ENCODE results near the gene HLTF.
A peak's percentile ranks its signal among the peaks of the same experiment; 100 is the strongest.
"Not testable (repeated sequence)": the region's sequence is repeated elsewhere in the genome, so short reads cannot be mapped to it uniquely, and the experiment has no call there.

Gene HLTF, protein sequence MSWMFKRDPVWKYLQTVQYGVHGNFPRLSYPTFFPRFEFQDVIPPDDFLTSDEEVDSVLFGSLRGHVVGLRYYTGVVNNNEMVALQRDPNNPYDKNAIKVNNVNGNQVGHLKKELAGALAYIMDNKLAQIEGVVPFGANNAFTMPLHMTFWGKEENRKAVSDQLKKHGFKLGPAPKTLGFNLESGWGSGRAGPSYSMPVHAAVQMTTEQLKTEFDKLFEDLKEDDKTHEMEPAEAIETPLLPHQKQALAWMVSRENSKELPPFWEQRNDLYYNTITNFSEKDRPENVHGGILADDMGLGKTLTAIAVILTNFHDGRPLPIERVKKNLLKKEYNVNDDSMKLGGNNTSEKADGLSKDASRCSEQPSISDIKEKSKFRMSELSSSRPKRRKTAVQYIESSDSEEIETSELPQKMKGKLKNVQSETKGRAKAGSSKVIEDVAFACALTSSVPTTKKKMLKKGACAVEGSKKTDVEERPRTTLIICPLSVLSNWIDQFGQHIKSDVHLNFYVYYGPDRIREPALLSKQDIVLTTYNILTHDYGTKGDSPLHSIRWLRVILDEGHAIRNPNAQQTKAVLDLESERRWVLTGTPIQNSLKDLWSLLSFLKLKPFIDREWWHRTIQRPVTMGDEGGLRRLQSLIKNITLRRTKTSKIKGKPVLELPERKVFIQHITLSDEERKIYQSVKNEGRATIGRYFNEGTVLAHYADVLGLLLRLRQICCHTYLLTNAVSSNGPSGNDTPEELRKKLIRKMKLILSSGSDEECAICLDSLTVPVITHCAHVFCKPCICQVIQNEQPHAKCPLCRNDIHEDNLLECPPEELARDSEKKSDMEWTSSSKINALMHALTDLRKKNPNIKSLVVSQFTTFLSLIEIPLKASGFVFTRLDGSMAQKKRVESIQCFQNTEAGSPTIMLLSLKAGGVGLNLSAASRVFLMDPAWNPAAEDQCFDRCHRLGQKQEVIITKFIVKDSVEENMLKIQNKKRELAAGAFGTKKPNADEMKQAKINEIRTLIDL

DNA sequence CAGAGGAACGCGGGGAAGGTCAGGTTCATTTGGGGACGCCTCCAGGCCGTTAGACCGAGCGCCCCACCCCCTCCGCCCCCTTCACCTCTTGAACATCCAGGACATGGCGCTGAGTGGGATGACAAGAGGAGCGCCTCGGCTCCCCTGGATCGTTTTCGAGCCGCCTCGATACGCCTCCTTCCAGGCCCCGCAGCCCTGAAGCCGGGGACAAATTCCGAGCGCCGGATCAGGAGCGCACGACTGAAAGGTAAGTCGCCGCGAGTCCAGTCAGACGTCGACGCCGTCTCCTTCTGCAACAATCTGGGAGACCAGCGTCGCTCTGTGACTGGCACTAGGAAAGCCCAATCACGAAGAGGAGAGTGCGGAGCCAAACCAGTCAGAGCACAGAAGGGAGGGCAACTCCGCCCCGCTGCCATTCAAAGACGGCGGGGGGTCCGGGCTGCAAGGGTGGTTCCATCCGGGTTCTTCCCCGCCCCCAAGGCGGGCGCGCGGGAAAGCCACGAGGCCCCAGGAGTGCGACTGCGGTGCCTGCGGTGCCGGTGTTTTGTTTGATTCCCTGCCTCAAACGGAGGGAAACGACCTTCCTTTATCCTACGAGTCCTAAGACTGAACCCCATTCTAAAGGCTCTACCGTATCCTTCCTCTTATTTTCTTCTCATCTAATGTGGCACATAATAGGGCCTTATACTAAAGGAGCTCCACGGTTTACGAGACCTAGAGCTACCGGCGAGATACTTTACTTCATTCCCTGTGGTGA, at the start of gene HLTF:
TSS of gene HLTF (minus strand) at position 302 of the 757 bp plus-strand sequence. CDS start at position 105, 197 bp downstream.
- DNase-seq (ENCODE audit: low read depth), result peak; percentile 95

DNA sequence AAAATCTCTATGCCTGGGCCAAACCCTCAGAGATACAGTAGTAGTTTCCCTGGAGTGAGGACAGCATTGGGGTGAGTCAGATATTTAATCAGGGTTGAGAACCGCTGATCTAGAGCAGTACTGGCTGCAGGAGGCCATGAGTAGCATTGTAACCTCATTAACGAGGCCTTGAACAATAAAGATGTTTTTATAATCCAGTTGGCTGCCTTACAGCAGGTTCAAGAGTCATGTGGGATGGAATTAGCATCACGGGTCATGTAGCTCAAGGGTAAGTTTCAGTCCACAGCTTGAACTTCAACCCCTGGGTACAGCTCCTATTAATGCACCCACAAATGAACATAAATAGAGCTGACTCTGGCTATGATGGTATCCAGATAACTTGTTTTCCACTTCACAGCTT, 48.2 kb upstream of the HLTF start:
- DNase-seq (ENCODE audit: low read depth), result no peak

DNA sequence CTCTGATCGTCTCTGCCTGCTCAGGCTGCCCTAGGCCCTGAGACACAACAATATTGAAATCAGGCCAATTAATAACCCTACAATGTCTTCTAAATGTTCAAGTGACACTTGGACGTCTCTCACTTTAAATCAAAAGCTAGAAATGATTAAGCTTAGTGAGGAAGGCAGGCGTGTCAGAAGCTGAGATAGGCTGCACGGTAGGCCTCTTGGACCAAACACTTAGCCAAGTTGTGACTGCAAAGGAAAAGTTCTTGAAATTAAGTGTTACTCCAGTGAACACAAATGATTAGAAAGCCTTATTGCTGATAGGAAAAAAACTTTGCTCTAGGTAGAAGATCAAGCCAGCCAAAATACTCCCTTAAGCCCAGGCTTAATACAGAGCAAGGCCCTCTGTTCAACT, 45.3 kb upstream of the HLTF start:
- no peak for DNase-seq (ENCODE audit: low read depth)

DNA sequence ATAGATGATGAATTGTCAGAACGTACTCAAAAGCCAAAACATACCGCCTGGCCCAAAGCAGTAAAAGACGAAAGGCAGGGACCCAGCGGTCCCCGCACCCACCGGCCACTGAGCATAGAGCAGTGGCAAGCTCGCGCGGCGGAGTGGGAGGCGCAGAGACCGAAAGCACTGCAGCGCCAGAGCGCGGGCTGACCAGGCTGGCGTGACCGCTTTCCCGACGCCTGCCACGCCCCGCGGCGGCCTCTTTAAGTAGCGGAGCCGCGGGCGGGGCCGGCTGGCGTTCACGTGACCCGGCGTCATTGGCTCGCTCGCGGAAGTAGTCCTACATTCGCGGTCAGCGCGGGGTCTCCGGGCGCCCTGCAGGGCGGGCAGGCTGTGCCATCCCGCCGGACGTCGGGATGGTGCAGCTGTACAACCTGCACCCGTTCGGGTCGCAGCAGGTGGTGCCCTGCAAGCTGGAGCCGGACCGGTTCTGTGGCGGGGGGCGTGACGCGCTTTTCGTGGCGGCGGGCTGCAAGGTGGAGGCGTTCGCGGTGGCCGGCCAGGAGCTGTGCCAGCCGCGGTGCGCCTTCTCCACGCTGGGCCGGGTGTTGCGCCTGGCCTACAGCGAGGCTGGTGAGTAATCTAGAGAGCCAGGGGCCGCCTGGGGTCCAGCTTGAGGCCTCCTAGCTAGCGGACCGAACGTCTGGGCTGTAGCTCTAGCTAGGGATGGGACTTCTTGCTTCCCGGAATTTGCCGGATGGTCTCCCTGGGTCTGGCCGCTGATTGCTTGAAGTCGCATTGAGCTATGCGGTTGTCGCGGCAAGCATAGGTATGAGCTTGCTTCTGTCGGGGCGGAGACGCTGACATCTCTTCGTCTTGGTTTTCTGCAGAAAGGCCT, 43.2 kb upstream of the HLTF start, which contains the start of gene HPS3:
TSS of gene HPS3 (plus strand) at position 313 of the 880 bp plus-strand sequence. CDS start at position 399, 86 bp downstream.
- DNase-seq (ENCODE audit: low read depth), result peak; percentile 58

DNA sequence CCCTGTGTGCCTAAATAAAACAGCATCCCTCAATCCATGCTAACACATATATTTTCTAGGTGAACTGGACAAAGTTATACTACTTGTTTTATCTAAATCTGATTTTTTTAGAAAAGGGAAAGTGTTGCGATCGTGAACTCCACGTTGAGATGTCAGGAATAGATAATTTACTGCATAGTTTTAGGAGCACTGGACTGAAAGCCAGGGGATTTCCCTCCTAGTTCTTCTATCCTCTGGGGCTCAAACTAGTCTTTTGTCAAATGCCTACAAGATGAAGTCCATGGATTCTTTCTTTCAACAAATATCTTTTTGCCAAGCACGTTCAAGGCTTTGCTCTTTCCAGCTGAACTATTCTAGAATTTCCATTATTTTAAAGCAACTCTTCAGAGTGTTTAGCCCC, 42.5 kb upstream of the HLTF start:
- DNase-seq (ENCODE audit: low read depth), result no peak

DNA sequence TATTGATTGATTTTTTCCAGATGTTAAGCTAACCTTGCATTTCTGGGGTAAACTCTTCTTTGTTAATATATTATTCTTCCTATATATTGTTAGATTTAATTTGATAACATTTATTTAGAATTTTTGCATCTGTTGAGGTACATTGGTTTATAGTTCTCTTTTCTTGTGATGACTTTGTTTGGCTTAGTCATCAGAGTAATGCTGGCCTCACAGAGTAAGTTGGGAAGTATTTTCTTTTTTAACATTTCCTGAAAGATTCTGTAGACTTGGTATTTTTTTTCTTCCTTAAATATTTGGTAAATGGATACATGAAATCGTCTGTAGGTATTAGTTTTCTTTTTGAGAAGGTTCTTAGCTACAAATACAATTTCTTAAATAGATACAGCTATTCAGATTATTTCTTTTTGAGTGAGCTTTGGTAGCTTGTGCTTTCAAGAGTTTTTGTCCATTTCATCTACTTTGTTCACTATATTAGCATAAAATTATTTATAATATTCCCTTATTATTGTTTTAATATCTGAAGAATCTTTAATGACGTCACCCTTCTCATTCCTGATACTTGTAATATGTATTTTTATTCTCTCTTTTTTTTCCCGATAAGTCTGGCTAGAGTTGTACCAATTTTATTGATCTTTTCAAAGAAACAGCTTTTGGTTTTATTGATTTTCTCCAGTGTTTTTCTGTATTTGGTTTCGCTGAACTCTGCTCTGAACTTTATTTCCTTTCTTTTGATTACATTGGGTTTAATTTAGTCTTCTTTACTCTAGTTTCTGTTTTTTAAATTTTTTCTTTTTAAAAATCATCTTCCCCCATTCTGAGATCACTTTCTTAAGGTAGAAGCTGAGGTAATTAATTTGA, 36.6 kb upstream of the HLTF start:
- DNase-seq (ENCODE audit: low read depth), result no peak

DNA sequence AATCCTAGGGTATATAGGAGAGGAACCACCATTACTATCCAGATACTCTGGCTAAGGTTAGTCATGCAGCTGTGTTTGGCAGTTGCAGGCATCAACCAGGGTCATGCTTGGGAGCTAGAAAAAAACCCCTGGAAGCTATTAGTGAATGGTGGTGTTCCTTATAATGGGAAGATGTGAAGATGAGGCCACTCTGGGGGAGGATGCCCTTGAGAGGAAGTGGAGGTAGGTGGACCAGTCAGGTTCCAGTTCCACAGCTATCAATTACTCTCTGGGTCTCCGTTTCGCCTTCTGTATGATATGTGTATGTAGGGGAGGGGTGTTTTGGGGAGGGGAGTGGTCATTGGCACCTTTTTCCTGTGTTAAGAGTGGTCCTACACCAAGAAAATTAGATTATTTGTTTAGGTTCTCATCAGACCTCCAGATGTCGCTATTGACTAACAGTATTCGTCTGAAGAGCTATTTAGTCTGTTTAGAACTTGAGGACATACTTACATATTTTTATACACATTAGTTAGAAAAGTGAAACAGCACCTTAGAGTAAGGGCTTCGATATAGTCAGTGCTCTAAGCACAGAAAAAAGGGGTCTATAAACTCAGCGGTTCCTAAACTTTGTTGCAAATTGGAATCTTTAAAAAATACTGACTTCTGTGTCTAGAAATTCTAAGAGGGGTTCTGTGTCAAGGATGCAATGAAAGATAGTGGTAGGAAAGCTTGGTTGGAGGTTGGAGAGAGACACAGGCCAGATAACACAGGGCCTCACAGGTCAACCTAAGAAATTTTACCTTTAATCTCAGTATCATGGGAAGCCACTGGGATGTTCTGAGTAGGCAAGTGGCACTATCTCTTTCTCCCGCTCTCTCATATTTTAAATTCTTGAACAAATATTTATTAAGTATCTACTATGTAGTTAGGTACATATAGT, 34.0 kb upstream of the HLTF start:
- peak; percentile 55 for DNase-seq (ENCODE audit: low read depth)

DNA sequence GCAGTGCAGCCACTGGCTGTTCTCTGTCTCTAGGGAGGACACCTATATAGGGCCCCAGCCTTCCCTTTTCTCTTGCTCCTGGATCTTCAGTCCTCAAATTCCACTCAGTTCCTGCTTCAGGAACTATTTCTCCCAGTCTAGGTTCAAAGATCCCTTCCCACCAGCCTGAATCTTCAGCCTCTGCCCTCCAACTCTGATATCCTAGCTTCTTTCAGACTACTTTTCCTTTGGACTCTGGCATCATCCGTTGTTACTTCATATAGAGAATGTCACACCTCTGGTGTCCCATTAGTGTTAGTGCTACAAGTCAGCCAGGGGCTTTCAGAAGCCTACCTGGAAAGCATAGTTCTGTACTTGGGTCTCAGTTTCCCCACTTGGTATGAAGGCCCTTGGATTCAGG, 33.1 kb upstream of the HLTF start:
- no peak for DNase-seq (ENCODE audit: low read depth)

DNA sequence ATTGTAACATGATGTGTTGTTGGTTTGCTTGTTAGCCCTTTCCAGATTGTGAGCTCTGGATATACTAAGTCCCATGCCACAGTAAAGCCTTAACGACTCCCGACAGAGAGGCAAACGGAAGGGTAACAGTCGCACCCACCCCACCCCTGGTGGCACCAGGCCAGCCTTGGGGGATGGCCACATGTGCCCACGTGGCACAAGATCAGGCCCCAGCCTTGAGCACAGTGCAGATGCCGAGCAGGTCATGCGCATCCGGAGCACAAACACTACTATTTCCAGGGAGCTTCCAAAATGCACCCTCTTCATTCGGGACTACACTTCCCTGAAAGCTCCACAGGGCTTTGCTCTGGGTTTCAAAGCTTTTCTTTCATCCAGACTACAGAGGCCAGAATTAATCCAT, 32.4 kb upstream of the HLTF start:
- no peak for DNase-seq (ENCODE audit: low read depth)

DNA sequence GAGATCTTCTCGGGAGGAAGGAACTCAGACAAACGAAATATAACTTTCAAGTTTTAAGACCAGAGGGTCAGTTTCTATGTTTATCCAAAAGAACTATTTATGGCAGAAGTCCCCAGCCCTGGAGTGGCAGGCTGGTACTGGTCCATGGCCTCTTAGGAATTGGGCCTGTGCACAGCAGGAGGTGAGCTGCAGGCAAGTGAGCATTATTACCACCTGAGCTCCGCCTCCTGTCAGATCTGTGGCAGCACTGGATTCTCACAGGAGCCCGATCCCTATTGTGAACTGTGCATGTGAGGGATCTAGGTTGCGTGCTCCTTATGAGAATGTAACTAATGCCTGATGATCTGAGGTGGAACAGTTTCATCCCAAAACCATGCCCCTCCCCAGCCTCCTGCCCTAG, 28.8 kb upstream of the HLTF start:
- DNase-seq (ENCODE audit: low read depth), result no peak

DNA sequence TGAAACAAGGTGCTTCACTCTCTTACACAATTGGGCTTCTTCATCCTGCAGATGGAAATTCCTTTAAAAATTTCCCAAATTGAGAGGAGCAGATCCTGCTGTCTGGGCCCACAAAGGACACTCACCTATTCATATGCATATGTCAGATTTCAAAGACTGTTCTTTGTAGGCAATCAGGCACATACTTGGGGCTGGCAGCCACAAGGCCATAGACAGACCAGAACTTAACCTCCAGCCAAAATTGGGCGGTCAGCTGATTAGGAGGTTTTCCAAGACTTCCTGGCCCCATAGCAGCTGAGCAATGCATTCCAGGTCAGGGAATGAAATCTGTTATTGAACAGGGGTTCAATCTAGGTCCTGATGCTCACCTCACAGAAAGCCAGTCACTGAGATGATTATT, 28.1 kb upstream of the HLTF start:
- DNase-seq (ENCODE audit: low read depth), result no peak

DNA sequence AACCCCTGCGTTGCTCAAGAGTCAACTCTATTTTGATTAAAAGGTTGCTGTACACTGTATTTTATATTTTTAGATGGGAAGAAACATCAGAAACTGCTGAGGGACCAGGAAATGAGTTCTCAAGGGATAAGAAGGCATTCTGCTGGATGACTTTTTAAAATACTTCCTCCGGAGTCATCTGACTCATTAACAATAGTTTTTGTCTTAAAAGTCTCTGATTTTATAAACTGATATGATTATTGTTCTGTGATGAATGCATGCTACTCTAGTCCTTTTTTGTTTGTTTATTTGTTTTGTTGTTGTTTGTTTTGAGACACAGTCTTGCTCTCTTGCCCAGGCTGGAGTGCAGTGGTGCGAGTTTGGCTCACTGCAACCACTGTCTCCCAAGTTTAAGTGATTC, 18.2 kb upstream of the HLTF start:
- no peak for DNase-seq (ENCODE audit: low read depth)

DNA sequence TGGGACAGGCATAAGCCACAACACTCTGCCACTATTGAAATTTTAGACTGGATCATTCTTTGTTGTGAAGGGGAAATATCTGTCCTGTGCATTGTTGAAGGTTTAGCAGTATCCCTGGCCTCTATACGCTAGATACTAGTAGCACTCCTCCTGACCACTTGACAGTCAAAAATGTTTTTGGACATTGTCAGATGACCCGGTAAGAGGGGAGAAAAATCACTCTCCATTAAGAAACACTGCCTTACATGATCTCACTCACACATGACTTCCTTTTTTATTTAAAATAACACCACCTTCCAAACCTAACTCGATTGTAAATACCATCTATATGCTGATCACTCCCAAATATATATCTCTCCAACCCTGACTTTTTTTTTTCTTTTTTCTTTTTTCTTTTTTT, 15.3 kb upstream of the HLTF start:
- DNase-seq (ENCODE audit: low read depth), result no peak

DNA sequence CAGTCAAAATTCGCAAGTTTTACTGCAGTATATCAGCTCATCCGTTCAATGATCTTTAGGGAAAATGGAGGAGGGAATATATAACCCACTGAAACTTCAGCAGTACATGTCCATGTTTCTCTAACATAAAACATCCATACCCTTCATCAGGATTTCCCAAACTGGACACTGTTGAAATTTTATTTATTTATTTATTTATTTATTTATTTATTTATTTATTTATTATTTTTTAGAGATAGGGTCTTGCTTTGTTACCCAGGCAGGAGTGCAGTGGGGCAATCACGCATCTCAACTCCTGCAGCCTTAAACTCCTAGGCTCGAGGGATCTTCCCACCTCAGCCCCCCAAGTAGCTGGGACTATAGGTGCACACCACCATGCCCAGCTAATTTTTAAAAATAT, 14.8 kb upstream of the HLTF start:
- DNase-seq (ENCODE audit: low read depth), result no peak

DNA sequence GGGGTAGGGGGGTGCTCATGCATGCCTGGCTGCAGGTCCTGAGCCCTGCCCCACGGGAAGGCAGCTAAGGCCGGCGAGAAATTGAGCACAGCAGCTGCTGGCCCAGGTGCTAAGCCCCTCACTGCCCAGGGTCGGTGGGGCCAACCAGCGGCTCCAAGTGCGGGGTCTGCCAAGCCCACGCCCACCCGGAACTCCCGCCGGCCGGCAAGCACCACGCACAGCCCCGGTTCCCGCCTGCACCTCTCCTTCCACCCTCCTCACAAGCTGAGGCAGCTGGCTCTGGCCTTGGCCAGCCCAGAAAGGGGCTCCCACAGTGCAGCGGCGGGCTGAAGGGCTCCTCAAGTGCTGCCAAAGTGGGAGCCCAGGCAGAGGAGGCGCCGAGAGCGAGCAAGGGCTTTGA, 11.7 kb upstream of the HLTF start:
- not testable (repeated sequence) for DNase-seq (ENCODE audit: low read depth)

DNA sequence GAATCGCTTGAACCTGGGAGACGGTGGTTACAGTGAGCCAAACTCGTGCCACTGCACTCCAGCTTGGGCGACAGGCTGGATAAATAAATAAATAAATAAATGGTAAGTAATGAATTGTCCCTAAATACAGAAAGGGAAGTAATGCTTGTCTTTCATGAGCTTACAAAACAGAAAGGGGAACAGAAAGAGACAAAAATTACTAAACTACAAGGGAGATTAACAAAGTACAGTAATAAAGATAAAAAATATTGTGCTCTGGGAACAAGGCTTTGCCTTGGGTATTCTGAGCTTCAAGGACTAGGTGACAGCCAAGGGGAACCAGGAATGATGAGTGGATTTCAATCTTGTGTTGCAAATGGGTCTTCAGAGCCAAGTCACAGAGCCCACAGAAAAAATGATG, 9.2 kb upstream of the HLTF start:
- DNase-seq (ENCODE audit: low read depth), result no peak

DNA sequence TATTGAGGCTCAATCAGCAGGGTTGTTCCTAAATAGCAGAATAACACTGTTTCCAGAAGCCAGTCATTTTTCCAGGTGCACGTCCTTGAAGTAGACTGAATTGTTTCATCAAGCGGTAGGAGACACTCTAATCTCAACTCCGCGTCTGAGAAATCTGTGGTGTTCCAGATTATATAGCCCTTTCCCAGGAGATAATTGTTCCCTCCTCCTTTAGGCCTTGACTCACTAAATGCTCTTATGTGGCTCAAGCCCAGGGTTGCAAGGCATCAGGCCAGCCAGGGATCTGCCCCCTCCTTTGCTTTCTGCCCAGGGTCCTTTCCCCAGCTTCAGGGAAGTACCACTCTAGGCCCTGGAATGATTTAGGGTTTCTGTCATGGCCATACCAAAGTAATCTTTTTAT, 5.7 kb upstream of the HLTF start:
- no peak for DNase-seq (ENCODE audit: low read depth)

DNA sequence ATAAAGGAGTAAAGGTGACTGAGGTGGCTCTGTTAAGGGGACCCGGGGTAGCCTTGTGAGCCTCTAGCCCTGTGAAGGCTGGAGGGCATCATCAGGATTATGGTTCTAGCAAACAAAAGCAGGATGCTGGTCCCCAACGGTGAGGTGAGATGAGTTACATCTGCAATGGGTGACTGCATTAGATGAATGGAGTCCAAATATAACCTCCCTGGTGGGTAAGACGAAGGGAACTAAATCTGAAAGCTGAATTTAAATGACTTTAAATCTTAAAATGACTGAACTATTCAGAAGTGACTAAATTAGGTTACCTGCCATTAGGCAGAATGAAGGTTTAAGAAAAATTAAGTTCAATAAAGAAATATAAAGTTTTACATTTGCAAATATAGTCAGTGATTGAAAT, 4.6 kb upstream of the HLTF start:
- DNase-seq (ENCODE audit: low read depth), result no peak

DNA sequence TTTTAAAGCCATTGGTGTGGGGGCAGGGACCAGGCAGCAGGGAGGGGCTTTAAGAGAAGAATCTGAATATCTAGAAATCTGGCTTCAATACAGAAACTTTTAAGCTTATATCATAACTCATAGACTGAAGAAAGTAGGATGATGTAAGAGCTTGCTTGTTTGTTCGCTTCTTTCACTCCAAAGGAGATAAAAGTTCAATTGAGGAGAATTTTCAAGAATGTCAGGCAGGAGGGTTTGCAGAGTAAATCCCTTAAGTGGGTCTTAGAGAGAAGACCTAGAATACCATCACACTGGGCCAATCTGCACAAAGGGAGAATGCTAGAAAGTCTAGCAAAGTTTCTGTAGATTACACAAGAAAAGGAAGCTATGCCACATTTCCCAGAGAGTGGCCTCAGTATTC, 4.1 kb upstream of the HLTF start:
- no peak for DNase-seq (ENCODE audit: low read depth)

Data from HS-5 (cell line).